ENCODE measurements around the gene AUNIP.

DNA sequence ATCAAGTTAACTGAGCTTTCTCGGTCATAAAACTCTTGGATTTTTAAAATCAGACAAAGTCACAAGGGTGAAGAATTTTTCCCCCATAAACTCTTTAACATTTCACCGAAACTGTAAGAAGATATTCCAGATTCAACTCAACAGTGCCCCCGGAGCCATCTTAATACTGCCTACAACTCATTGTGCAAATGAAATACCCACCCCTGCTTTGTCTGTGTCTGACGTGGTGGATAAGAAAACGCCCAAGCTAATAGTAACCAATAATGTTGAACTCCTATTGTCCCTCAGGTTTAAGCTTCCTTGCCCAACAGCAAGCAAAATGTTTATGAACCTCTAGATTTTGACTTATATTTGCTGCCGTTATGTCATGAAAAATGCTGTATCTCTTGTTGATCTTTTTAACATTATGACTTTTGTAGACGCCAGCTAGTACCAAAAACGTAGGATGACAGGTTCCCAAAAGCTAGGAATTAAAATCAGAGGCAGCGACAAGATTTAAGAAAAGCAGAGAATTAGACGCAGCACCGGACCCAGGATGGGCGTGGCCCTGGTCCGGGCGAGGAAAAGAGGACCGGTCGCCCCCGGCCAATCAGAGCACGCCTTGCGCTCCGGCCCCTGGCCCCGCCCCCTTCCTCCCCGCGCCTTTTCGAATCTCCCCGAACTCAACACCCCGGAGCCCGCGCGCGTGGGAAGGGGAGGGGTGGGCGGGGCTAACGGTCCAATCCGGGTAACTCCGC lies 45.9 kb upstream of the AUNIP start:
- TF ChIP-seq, protein P1, sequence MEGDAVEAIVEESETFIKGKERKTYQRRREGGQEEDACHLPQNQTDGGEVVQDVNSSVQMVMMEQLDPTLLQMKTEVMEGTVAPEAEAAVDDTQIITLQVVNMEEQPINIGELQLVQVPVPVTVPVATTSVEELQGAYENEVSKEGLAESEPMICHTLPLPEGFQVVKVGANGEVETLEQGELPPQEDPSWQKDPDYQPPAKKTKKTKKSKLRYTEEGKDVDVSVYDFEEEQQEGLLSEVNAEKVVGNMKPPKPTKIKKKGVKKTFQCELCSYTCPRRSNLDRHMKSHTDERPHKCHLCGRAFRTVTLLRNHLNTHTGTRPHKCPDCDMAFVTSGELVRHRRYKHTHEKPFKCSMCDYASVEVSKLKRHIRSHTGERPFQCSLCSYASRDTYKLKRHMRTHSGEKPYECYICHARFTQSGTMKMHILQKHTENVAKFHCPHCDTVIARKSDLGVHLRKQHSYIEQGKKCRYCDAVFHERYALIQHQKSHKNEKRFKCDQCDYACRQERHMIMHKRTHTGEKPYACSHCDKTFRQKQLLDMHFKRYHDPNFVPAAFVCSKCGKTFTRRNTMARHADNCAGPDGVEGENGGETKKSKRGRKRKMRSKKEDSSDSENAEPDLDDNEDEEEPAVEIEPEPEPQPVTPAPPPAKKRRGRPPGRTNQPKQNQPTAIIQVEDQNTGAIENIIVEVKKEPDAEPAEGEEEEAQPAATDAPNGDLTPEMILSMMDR (conservative IDR thresholded peaks at IDR 0.05) = no peak
- TF ChIP-seq EZH2 (IDR thresholded peaks at IDR 0.05; ENCODE audit: low read depth) = no peak

All from PC-9 (cell line).